Measurements from ENCODE around the gene SLC22A1.

The SLC22A1 gene

DNA sequence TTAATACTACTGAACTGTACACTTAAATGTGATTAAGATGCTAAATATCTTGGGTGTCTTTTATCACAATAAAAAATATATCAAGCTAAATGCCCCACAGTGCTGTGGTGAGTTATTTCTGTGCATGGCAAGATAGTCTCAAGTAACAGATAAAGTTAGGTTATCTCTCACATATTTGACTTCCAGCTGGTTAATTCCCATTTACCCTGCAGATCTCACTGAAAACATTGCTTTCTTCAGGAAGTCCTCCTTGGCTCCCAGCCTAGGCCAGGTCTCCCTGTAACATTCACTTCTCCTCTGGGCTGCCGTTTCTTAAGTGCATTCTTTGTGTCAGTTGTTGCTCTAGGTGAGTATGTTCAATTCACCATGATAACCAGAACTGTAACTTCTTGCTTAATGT, 59.1 kb downstream of the SLC22A1 start:
- no peak for DNase-seq

DNA sequence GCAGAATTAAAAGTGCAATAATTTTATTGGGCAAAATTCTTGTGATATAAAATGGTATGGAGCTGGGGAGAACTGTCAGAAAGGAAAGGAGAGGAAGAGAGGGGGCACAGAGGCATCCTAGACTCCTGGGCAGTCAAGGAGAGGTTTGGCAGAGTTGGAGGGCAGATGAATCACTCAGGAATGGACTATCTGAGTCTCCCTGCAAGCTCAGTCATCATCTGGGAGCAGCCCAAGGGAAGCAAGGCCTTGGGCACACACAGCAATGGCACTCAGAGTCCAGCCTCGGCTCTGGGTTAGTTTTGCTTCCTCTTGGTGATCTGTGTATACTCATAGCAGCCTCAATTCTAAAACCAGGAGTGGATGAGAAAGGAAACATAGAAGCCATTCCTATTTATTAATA, 67.2 kb downstream of the SLC22A1 start:
- DNase-seq, result no peak

DNA sequence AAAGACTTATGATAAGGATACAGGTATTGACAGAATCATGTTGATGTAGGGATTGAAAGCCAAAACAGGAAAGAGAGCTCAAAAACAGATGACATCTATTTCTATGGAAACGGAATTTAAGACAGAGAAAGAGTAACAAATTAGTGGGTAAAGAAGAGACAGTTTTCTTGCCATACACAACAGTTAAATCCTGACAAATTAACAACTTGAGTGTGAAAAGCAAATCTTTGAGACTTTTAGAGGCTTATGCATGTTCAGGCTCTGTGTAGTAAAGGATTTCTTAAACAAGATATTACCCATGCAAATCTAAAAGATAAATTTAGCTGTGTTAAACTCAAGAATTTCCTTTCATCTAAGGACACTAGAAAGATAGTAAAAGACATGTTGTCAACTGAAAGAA, 68.5 kb downstream of the SLC22A1 start:
- no peak for DNase-seq

GRCh38 chr6:160190973-160191372, 69.4 kb downstream of the SLC22A1 start:
- DNase-seq, result no peak

- no peak for DNase-seq
These were observed 71.2 kb downstream of the SLC22A1 start for GRCh38 chr6:160192840-160193239.

DNA sequence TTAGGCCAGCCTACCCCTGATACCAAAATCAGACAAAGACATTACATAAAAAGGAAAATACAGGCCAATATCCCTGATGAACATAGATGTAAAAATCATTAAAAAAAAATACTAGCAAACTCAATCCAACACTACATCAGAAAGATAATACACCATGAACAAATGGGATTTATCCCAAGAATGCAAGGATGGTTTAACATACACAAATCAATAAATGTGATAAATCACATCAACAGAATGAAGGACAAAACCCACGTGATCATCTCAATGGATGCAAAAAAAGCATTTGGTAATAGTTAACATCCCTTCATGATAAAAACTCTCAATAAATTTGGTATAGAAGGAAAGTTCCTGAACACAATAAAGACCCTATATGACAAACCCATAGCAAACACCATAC, 73.2 kb downstream of the SLC22A1 start:
- DNase-seq, result no peak

DNA sequence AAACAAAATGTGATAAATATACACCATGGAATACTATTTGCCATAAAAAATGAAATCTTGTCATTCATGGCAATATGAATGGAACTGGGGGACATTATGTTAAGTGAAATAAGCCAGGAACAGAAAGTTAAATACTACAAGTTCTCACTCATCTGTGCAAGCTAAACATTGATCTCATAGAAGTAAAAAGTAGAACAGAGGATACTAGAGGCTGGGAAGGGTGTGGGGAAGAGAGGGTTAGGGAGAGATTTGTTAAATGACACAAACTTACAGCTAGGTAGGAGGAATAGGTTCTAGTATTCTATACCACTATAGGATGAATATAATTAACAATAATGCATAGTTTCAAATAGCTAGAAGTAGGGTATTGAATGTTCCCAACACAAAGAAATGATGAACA, 76.0 kb downstream of the SLC22A1 start:
- DNase-seq, result no peak

- DNase-seq, result no peak
These were observed 77.1 kb downstream of the SLC22A1 start for GRCh38 chr6:160198606-160199211.

DNA sequence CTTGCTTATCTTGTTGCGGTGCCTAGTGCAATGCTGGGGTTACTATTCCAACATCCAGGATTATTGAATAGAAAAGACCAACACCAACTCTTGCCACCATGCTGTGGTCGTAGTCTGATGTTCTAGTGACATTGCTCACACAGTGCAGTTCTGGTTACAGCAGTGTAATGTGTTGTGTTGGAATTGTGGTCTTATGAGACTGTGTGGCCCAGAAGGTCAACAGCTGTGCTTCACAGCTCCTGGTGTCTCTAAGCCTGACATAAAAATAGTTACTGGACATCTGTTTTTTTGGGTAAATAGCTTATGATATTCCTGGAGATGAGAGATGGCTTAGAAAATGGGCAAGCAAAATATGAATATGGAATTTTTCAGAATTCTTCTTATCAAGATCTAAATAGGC, 79.4 kb downstream of the SLC22A1 start:
- DNase-seq, result no peak

- DNase-seq, result no peak
These were observed 80.8 kb downstream of the SLC22A1 start for GRCh38 chr6:160202411-160202810.

- DNase-seq, result no peak
These were observed 81.5 kb downstream of the SLC22A1 start for GRCh38 chr6:160203076-160203475.

DNA sequence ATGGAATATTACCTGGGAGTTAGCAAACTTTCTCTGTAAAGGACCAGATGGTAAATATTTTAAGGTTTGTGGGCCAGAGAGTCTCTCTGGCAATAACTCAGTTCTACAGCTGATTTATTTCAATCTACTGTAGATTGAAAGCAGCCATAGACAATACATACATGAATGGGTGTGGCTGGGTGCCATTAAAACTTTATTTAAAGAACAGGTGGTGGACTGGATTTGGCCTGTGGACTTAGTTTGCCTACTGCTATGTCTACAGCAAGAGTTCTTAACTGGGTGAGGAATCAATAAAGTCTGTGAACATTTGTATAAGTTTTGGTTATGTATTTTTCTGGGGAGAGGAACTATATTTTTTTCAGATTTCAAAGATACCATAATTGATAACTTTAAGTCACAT, 81.9 kb downstream of the SLC22A1 start:
- no peak for DNase-seq

DNA sequence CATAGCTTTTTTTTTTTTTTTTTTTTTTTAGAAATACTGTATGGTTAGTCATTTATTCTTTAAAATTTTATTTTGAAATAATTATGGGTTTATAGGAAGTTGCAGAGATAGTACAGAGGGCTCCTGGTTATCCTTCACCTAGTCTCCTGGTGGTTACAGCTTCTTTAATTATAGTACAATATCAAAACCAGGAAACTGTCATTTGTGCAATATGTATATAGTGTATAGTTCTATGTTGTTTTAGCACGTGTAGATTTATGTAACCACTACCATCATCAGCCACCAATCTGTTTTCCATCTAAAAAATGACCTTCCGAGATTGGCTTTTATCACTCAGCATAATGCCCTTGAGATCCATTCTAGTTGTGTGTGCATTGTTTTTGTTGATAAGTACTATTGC, 82.3 kb downstream of the SLC22A1 start:
- DNase-seq, result no peak

GRCh38 chr6:160204710-160205109, 83.1 kb downstream of the SLC22A1 start:
- no peak for DNase-seq

GRCh38 chr6:160207618-160208017, 86.0 kb downstream of the SLC22A1 start:
- DNase-seq, result no peak

Measured in NCI-H1105 treated with DMSO at 0.1 percent for 48 hours (cell line).